HepG2 (cell line): Measurements from ENCODE around the gene CHMP2B. TPM values are rescaled to one million over a fixed set of nuclear protein-coding genes. Genes with fewer than 3 reads are reported as not detected.

Experiments used
- CHD4 ChIP-seq: fragments of 200-600 bp; sonication (generic); IDR thresholded peaks from 2 replicates; pipeline ENCODE4 v1.7.0; 2017; ENCODE audit warnings: mild to moderate bottlenecking, low read length, borderline replicate concordance
- NR1H2 ChIP-seq: sonication (generic); formaldehyde crosslinking; IDR thresholded peaks from 2 replicates; pipeline ENCODE4 v1.8.1; 2022; ENCODE audit warnings: low read depth, missing genetic modification reagents, borderline replicate concordance
- NR2C2 ChIP-seq: sonication (generic); formaldehyde crosslinking; IDR thresholded peaks from 2 replicates; pipeline ENCODE4 v1.4.0; 2020; ENCODE audit warnings: missing genetic modification reagents, mild to moderate bottlenecking, moderate library complexity, borderline replicate concordance
- SRSF1 ChIP-seq: fragments of 200-400 bp; formaldehyde crosslinking; optimal IDR thresholded peaks from 2 replicates; pipeline ENCODE3; 2017; ENCODE audit warnings: mild to moderate bottlenecking, low read depth, low read length, moderate library complexity
- ZBTB20 ChIP-seq: sonication (generic); formaldehyde crosslinking; IDR thresholded peaks from 2 replicates; pipeline ENCODE4 v1.8.1; 2023; ENCODE audit warnings: missing genetic modification reagents, low read depth, mild to moderate bottlenecking, borderline replicate concordance
- ZBTB21 ChIP-seq: sonication (generic); formaldehyde crosslinking; IDR thresholded peaks from 2 replicates; pipeline ENCODE4 v1.4.0; 2020; ENCODE audit warnings: missing genetic modification reagents
- ZBTB38 ChIP-seq: sonication (generic); formaldehyde crosslinking; IDR thresholded peaks from 2 replicates; pipeline ENCODE4 v1.5.1; 2020; ENCODE audit warnings: mild to moderate bottlenecking, missing genetic modification reagents
- ZFP1 ChIP-seq: IDR thresholded peaks from 2 replicates; pipeline ENCODE4 v1.6.1; 2016
- ZNF143 ChIP-seq: sonication (generic); formaldehyde crosslinking; IDR thresholded peaks from 2 replicates; pipeline ENCODE4 v1.4.0; 2020; ENCODE audit warnings: missing genetic modification reagents
- ZNF282 ChIP-seq: fragments of 450-650 bp; IDR thresholded peaks from 2 replicates; pipeline ENCODE4 v1.6.1; 2018; ENCODE audit not compliant: partially characterized antibody
- ZNF607 ChIP-seq: sonication (generic); formaldehyde crosslinking; IDR thresholded peaks from 2 replicates; pipeline ENCODE4 v1.5.1; 2020; ENCODE audit warnings: missing genetic modification reagents, mild to moderate bottlenecking, borderline replicate concordance
- polyA plus RNA-seq, 8 experiments: library from polyadenylated mRNA; depleted of rRNA in 3 of 8; stranded (reverse) in 7 of 8; unstranded in 1 of 8; fragments of >200 nt; fragmentation: Illumina TruSeq in 4 of 8; extraction: Trizol in 4 of 8; gene quantifications; 2 replicates each; pipeline versions ENCODE4 v1.2.1 to v1.2.3, GENCODE V29; 2011 to 2016; ENCODE audit warnings: low read depth in 4 of 8, missing spikeins in 1 of 8, mixed read lengths in 1 of 8; ENCODE audit not compliant: insufficient read depth in 1 of 8
- total RNA-seq, 5 experiments: library from RNA; depleted of rRNA; stranded (reverse); fragments of >200 nt; fragmentation: Illumina TruSeq; extraction: Trizol; gene quantifications; 2 replicates each; pipeline ENCODE4 v1.2.3, GENCODE V29; 2016; ENCODE audit warnings: low read depth in 1 of 5
- TF ChIP-seq, protein P1 (sequence below): sonication (generic); formaldehyde crosslinking; IDR thresholded peaks from 2 replicates; pipeline ENCODE4 v1.4.0; 2020; ENCODE audit warnings: missing genetic modification reagents, borderline replicate concordance
- TF ChIP-seq, protein P2 (sequence below): sonication (generic); formaldehyde crosslinking; IDR thresholded peaks from 2 replicates; pipeline ENCODE4 v1.8.0; 2022; ENCODE audit warnings: mild to moderate bottlenecking, missing genetic modification reagents; ENCODE audit not compliant: insufficient replicate concordance
- TF ChIP-seq, protein P3 (sequence below): fragments of 450-650 bp; IDR thresholded peaks from 2 replicates; pipeline ENCODE4 v1.6.1; 2017
- TF ChIP-seq, protein P4 (sequence below): sonication (generic); formaldehyde crosslinking; IDR thresholded peaks from 2 replicates; pipeline ENCODE4 v1.4.0; 2020; ENCODE audit warnings: low read depth, mild to moderate bottlenecking, missing genetic modification reagents
- TF ChIP-seq, protein P5 (sequence below): sonication (generic); formaldehyde crosslinking; IDR thresholded peaks from 2 replicates; pipeline ENCODE4 v1.5.1; 2020; ENCODE audit warnings: missing genetic modification reagents, mild to moderate bottlenecking, borderline replicate concordance

CHMP2B gene
- total and polyA plus RNA-seq, 2 of the 13 experiments (the other 11 are each of a cell fraction or from before 2014, with no cell fraction given) = 6.9 to 33.5 TPM

DNA sequence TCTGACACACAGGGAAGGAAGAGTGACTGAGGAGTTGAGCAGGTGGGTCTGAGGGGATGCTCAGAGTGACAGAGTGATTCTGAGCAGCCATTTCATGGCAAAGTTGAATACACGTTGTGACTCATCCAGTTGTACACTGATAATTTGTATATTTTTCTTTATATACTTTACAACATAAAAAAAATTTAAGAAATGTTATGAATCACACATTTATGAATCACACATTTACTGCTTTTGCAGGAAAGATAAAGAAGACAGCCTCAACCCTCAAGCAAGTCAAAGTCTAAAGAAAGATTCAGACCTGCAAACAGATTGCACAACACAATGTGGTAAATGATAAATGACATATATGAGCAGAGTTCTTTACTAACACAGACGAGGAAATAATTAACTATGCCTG lies 21.0 kb upstream of the CHMP2B start (continued):
- TF ChIP-seq, protein P1, sequence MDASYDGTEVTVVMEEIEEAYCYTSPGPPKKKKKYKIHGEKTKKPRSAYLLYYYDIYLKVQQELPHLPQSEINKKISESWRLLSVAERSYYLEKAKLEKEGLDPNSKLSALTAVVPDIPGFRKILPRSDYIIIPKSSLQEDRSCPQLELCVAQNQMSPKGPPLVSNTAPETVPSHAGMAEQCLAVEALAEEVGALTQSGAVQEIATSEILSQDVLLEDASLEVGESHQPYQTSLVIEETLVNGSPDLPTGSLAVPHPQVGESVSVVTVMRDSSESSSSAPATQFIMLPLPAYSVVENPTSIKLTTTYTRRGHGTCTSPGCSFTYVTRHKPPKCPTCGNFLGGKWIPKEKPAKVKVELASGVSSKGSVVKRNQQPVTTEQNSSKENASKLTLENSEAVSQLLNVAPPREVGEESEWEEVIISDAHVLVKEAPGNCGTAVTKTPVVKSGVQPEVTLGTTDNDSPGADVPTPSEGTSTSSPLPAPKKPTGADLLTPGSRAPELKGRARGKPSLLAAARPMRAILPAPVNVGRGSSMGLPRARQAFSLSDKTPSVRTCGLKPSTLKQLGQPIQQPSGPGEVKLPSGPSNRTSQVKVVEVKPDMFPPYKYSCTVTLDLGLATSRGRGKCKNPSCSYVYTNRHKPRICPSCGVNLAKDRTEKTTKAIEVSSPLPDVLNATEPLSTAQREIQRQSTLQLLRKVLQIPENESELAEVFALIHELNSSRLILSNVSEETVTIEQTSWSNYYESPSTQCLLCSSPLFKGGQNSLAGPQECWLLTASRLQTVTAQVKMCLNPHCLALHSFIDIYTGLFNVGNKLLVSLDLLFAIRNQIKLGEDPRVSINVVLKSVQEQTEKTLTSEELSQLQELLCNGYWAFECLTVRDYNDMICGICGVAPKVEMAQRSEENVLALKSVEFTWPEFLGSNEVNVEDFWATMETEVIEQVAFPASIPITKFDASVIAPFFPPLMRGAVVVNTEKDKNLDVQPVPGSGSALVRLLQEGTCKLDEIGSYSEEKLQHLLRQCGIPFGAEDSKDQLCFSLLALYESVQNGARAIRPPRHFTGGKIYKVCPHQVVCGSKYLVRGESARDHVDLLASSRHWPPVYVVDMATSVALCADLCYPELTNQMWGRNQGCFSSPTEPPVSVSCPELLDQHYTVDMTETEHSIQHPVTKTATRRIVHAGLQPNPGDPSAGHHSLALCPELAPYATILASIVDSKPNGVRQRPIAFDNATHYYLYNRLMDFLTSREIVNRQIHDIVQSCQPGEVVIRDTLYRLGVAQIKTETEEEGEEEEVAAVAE (CRISPR knock-in tag) = no peak
- TF ChIP-seq ZFP1 (CRISPR knock-in tag) (no peak), NR2C2 (no peak), ZNF607 (CRISPR knock-in tag) (no peak), ZNF282 (no peak), NR1H2 (CRISPR knock-in tag) (no peak), ZNF143 (CRISPR knock-in tag) (no peak), ZBTB20 (no peak), ZBTB38 (no peak), SRSF1 (no peak), CHD4 (no peak), ZBTB21 (CRISPR knock-in tag) (no peak)
- TF ChIP-seq, protein P2, sequence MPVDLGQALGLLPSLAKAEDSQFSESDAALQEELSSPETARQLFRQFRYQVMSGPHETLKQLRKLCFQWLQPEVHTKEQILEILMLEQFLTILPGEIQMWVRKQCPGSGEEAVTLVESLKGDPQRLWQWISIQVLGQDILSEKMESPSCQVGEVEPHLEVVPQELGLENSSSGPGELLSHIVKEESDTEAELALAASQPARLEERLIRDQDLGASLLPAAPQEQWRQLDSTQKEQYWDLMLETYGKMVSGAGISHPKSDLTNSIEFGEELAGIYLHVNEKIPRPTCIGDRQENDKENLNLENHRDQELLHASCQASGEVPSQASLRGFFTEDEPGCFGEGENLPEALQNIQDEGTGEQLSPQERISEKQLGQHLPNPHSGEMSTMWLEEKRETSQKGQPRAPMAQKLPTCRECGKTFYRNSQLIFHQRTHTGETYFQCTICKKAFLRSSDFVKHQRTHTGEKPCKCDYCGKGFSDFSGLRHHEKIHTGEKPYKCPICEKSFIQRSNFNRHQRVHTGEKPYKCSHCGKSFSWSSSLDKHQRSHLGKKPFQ (CRISPR knock-in tag) = no peak
- TF ChIP-seq, protein P3, sequence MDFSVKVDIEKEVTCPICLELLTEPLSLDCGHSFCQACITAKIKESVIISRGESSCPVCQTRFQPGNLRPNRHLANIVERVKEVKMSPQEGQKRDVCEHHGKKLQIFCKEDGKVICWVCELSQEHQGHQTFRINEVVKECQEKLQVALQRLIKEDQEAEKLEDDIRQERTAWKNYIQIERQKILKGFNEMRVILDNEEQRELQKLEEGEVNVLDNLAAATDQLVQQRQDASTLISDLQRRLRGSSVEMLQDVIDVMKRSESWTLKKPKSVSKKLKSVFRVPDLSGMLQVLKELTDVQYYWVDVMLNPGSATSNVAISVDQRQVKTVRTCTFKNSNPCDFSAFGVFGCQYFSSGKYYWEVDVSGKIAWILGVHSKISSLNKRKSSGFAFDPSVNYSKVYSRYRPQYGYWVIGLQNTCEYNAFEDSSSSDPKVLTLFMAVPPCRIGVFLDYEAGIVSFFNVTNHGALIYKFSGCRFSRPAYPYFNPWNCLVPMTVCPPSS = no peak
- TF ChIP-seq, protein P4, sequence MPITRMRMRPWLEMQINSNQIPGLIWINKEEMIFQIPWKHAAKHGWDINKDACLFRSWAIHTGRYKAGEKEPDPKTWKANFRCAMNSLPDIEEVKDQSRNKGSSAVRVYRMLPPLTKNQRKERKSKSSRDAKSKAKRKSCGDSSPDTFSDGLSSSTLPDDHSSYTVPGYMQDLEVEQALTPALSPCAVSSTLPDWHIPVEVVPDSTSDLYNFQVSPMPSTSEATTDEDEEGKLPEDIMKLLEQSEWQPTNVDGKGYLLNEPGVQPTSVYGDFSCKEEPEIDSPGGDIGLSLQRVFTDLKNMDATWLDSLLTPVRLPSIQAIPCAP = no peak
- TF ChIP-seq, protein P5, sequence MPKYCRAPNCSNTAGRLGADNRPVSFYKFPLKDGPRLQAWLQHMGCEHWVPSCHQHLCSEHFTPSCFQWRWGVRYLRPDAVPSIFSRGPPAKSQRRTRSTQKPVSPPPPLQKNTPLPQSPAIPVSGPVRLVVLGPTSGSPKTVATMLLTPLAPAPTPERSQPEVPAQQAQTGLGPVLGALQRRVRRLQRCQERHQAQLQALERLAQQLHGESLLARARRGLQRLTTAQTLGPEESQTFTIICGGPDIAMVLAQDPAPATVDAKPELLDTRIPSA = no peak
